Measurements from ENCODE around the gene PIGR.

DNA sequence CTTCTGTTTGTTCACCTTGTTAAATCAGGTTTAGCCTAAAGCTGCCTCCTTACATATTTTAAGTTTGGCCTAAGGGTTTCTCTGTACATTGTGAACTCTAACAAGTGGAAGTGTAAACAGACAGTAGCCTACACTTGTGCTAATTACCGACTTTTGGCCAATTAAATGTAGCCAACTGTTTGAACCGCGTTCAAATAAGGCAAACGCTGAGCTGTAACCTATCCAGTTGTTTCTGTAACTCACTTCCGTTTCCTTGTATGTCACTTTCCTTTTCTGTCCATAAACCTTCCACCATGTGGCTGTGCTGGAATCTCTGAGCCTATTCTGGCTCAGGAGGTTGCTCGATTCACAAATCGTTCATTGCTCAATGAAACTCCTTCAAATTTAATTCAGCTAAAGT lies 32.0 kb upstream of the PIGR start:
- TF ChIP-seq KDM1A (IDR thresholded peaks at IDR 0.05; ENCODE audit: borderline replicate concordance, low read length) (no peak), SIN3A (conservative IDR thresholded peaks at IDR 0.05 in 1 of 2, IDR thresholded peaks at IDR 0.05 in 1 of 2; ENCODE audit: low read depth in 1 of 2, low read length in 2 of 2) (no peak), SP1 (IDR thresholded peaks at IDR 0.05; ENCODE audit: low read depth, low read length) (no peak), EP300 (IDR thresholded peaks at IDR 0.05; ENCODE audit: borderline replicate concordance in 1 of 2, low read depth in 2 of 2, low read length in 2 of 2) (no peak), GTF2F1 (IDR thresholded peaks at IDR 0.05; ENCODE audit: borderline replicate concordance, low read depth, low read length) (no peak), TCF12 (IDR thresholded peaks at IDR 0.05; ENCODE audit: low read depth, low read length) (no peak), JUND (IDR thresholded peaks at IDR 0.05; ENCODE audit: low read length) (no peak), USF2 (IDR thresholded peaks at IDR 0.05; ENCODE audit: low read length) (no peak), POLR2A (IDR thresholded peaks at IDR 0.05; ENCODE audit: control extremely low read depth in 1 of 2, low read depth in 2 of 2, low read length in 2 of 2) (no peak), TBP (IDR thresholded peaks at IDR 0.05; ENCODE audit: low read depth, low read length) (no peak), ATF3 (IDR thresholded peaks at IDR 0.05; ENCODE audit: insufficient read depth, low read depth, low read length) (no peak)
- TF ChIP-seq, protein P1, sequence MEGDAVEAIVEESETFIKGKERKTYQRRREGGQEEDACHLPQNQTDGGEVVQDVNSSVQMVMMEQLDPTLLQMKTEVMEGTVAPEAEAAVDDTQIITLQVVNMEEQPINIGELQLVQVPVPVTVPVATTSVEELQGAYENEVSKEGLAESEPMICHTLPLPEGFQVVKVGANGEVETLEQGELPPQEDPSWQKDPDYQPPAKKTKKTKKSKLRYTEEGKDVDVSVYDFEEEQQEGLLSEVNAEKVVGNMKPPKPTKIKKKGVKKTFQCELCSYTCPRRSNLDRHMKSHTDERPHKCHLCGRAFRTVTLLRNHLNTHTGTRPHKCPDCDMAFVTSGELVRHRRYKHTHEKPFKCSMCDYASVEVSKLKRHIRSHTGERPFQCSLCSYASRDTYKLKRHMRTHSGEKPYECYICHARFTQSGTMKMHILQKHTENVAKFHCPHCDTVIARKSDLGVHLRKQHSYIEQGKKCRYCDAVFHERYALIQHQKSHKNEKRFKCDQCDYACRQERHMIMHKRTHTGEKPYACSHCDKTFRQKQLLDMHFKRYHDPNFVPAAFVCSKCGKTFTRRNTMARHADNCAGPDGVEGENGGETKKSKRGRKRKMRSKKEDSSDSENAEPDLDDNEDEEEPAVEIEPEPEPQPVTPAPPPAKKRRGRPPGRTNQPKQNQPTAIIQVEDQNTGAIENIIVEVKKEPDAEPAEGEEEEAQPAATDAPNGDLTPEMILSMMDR (IDR thresholded peaks at IDR 0.05; ENCODE audit: control extremely low read depth in 1 of 3, insufficient read depth in 1 of 3, low read depth in 1 of 3, low read length in 3 of 3) = no peak
